Measurements from ENCODE around the gene TRMT6.

The TRMT6 gene

GRCh38 chr20:5950271-5951031, at the start of gene TRMT6, which contains the start of gene MCM8:
TRMT6 (minus strand) TSS chr20:5950533; CDS start chr20:5950405, 128 bp downstream.
MCM8 (plus strand) TSS chr20:5950652; CDS start chr20:5952016, 1,364 bp downstream.
- peak; percentile 95 for DNase-seq (ENCODE audit: low spot score)

GRCh38 chr20:5999783-6000182, 49.5 kb upstream of the TRMT6 start:
- DNase-seq (ENCODE audit: low spot score) = no peak

- DNase-seq (ENCODE audit: low spot score) = peak; percentile 66
Observed at GRCh38 chr20:5996765-5997164, 46.4 kb upstream of the TRMT6 start.

- no peak for DNase-seq (ENCODE audit: low spot score)
Observed at GRCh38 chr20:5991623-5992441, 41.5 kb upstream of the TRMT6 start.

GRCh38 chr20:5990946-5991345, 40.6 kb upstream of the TRMT6 start:
- DNase-seq (ENCODE audit: low spot score) = no peak

- no peak for DNase-seq (ENCODE audit: low spot score)
Observed at GRCh38 chr20:5989539-5989938, 39.2 kb upstream of the TRMT6 start.

- no peak for DNase-seq (ENCODE audit: low spot score)
Observed at GRCh38 chr20:5987383-5987782, 37.0 kb upstream of the TRMT6 start.

GRCh38 chr20:5980720-5981538, 30.6 kb upstream of the TRMT6 start:
- DNase-seq (ENCODE audit: low spot score) = no peak

- no peak for DNase-seq (ENCODE audit: low spot score)
Observed at GRCh38 chr20:5979801-5980200, 29.5 kb upstream of the TRMT6 start.

- no peak for DNase-seq (ENCODE audit: low spot score)
Observed at GRCh38 chr20:5977975-5978374, 27.6 kb upstream of the TRMT6 start.

GRCh38 chr20:5977223-5977622, 26.9 kb upstream of the TRMT6 start:
- DNase-seq (ENCODE audit: low spot score) = no peak

- no peak for DNase-seq (ENCODE audit: low spot score)
Observed at GRCh38 chr20:5975778-5976177, 25.4 kb upstream of the TRMT6 start.

- DNase-seq (ENCODE audit: low spot score) = no peak
Observed at GRCh38 chr20:5974531-5974930, 24.2 kb upstream of the TRMT6 start.

GRCh38 chr20:5973971-5974370, 23.6 kb upstream of the TRMT6 start:
- DNase-seq (ENCODE audit: low spot score) = no peak

GRCh38 chr20:5973172-5973571, 22.8 kb upstream of the TRMT6 start:
- DNase-seq (ENCODE audit: low spot score) = no peak

GRCh38 chr20:5971203-5971602, 20.9 kb upstream of the TRMT6 start:
- DNase-seq (ENCODE audit: low spot score) = no peak

- DNase-seq (ENCODE audit: low spot score) = no peak
Observed at GRCh38 chr20:5970381-5970780, 20.0 kb upstream of the TRMT6 start.

GRCh38 chr20:5969940-5970339, 19.6 kb upstream of the TRMT6 start:
- DNase-seq (ENCODE audit: low spot score) = no peak

GRCh38 chr20:5969348-5969935, 19.1 kb upstream of the TRMT6 start:
- DNase-seq (ENCODE audit: low spot score) = no peak

GRCh38 chr20:5968462-5968861, 18.1 kb upstream of the TRMT6 start:
- no peak for DNase-seq (ENCODE audit: low spot score)

GRCh38 chr20:5967469-5967868, 17.1 kb upstream of the TRMT6 start:
- DNase-seq (ENCODE audit: low spot score) = no peak

- DNase-seq (ENCODE audit: low spot score) = no peak
Observed at GRCh38 chr20:5949943-5950270, 426 bp downstream of the TRMT6 start.

Measured in CD4-positive, alpha-beta T cell treated with Interleukin-2 at 100 ng/mL for 4 hours (primary cell).